KG1 (cell line): Measurements from ENCODE around the gene CAMKMT.

ENCODE experiments used
- DNase-seq: peaks from one replicate; lab custom pipeline; 2025; lab: John Stamatoyannopoulos, UW

Gene CAMKMT

GRCh38 chr2:44801841-44802776, 440.4 kb downstream of the CAMKMT start:
- DNase-seq = no peak

GRCh38 chr2:44802777-44803424, 441.2 kb downstream of the CAMKMT start:
- DNase-seq = no peak

- no peak for DNase-seq
Measured at GRCh38 chr2:44804406-44805265, 442.9 kb downstream of the CAMKMT start.

GRCh38 chr2:44805401-44806235, 443.9 kb downstream of the CAMKMT start:
- no peak for DNase-seq

- DNase-seq = no peak
Measured at GRCh38 chr2:44807201-44808025, 445.7 kb downstream of the CAMKMT start.

- no peak for DNase-seq
Measured at GRCh38 chr2:44810892-44811530, 449.3 kb downstream of the CAMKMT start.

GRCh38 chr2:44813165-44813564, 451.4 kb downstream of the CAMKMT start:
- no peak for DNase-seq

GRCh38 chr2:44813658-44814057, 451.9 kb downstream of the CAMKMT start:
- DNase-seq = no peak

- DNase-seq = no peak
Measured at GRCh38 chr2:44817256-44817655, 455.5 kb downstream of the CAMKMT start.

GRCh38 chr2:44817673-44818335, 456.1 kb downstream of the CAMKMT start:
- no peak for DNase-seq

GRCh38 chr2:44819061-44819460, 457.3 kb downstream of the CAMKMT start:
- no peak for DNase-seq

GRCh38 chr2:44821500-44821899, 459.8 kb downstream of the CAMKMT start:
- DNase-seq = no peak

- no peak for DNase-seq
Measured at GRCh38 chr2:44822174-44822573, 460.4 kb downstream of the CAMKMT start.
